ENCODE results near the gene MRPS25.

DNA sequence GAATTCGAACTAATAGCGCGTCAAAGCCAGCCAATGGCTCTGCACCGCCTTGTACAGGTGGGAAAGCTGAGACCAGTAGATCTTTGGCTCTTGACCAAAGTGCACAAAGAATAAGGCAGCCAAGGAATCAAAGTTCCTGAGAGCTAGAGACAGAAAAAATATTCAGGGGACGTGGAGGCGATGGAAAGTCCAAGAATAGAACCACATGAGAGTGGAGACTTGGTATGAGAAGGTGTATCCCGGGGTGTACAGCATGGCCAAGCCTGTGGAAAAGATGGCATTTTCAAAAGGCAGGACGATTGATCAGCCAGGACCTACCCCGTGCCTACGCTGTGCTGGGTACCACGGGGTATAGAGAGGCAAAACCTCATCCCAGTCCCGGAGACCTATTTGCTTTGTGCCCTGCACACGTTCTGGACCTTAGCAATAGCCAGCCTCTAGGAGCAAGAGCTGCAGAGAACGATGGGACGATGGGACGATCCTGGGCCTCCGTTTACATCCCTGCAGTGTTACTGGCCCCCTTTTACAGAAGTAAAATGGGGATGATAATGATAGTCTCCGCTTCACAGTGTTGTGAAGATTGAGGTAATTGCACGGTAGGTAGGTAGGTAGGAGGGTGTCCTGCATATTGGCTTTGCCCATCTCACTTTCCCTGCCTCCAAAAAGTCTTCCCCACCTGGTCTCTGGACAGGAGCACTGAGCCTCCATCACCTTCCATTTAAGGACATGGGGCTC, 34.4 kb upstream of the MRPS25 start:
- TF ChIP-seq POLR2A (IDR thresholded peaks at IDR 0.05; ENCODE audit: borderline replicate concordance, extremely low read depth, insufficient read depth, insufficient read length) (no peak), TCF7L2 (IDR thresholded peaks at IDR 0.05; ENCODE audit: borderline replicate concordance, extremely low read depth, insufficient read depth, insufficient read length) (no peak), SIN3A (IDR thresholded peaks at IDR 0.05; ENCODE audit: low read depth) (no peak; the same call in 1 of the 2 replicates)
- TF ChIP-seq, protein P1, sequence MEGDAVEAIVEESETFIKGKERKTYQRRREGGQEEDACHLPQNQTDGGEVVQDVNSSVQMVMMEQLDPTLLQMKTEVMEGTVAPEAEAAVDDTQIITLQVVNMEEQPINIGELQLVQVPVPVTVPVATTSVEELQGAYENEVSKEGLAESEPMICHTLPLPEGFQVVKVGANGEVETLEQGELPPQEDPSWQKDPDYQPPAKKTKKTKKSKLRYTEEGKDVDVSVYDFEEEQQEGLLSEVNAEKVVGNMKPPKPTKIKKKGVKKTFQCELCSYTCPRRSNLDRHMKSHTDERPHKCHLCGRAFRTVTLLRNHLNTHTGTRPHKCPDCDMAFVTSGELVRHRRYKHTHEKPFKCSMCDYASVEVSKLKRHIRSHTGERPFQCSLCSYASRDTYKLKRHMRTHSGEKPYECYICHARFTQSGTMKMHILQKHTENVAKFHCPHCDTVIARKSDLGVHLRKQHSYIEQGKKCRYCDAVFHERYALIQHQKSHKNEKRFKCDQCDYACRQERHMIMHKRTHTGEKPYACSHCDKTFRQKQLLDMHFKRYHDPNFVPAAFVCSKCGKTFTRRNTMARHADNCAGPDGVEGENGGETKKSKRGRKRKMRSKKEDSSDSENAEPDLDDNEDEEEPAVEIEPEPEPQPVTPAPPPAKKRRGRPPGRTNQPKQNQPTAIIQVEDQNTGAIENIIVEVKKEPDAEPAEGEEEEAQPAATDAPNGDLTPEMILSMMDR (IDR thresholded peaks at IDR 0.05 in 2 of 3, conservative IDR thresholded peaks at IDR 0.05 in 1 of 3; ENCODE audit: borderline replicate concordance in 1 of 3, insufficient read depth in 1 of 3, low read depth in 2 of 3, low read length in 2 of 3) = no peak
